A549 (cell line): ENCODE data around the gene OR10K2. TPM values are rescaled to one million over a fixed set of nuclear protein-coding genes. Genes with fewer than 3 reads are reported as not detected.

Source experiments
- ATAC-seq, 2 experiments: fragments of 200-7000 bp in 1 of 2; fragments of >200 bp in 1 of 2; cut with Nextera tagmentation in 1 of 2; cut with Tn5 transposase in 1 of 2; 3 replicates each; pipeline versions ENCODE4 v1.8.0 to v1.9.1; 2018 to 2020; ENCODE audit warnings: mild to moderate bottlenecking in 1 of 2, moderate library complexity in 1 of 2
- CTCF ChIA-PET: fragments of 300-600 bp; sonication (Branson Sonifier 250); formaldehyde crosslinking; extraction: SDS; loops from one replicate; lab custom pipeline; 2021; ENCODE audit warnings: antibody characterized with exemption, inconsistent platforms; lab: Yijun Ruan, JAX
- POLR2A ChIA-PET: fragments of 350-600 bp; formaldehyde crosslinking; extraction: SDS; loops from one replicate; lab custom pipeline; 2021; ENCODE audit warnings: antibody characterized with exemption, inconsistent platforms; lab: Yijun Ruan, JAX
- DNase-seq, 2 experiments: peaks; one replicate each; pipeline versions ENCODE4 v3.0.0 to v3.0.0-alpha.2; 2011 to 2016; ENCODE audit warnings: low read depth in 1 of 2, low spot score in 1 of 2
- FAIRE-seq: peaks from 2 replicates; lab custom pipeline; 2011; peaks lifted over from hg19 to GRCh38; lab: Jason Lieb, UNC
- H3K27ac ChIP-seq, 2 experiments: fragments of >200 bp; sonication (Bioruptor Twin); formaldehyde crosslinking; 3 replicates each; pipeline ENCODE4 v1.5.1; 2016 to 2017
- H3K4me1 ChIP-seq: fragments of >200 bp; sonication (Bioruptor Twin); formaldehyde crosslinking; 3 replicates; pipeline ENCODE4 v1.6.1; 2016
- H3K4me2 ChIP-seq: fragments of >200 bp; sonication (Bioruptor Twin); formaldehyde crosslinking; 3 replicates; pipeline ENCODE4 v1.6.1; 2016
- H3K4me3 ChIP-seq: fragments of >200 bp; sonication (Bioruptor Twin); formaldehyde crosslinking; 3 replicates; pipeline ENCODE4 v1.5.1; 2016
- H3K9me3 ChIP-seq: fragments of >200 bp; sonication (Bioruptor Twin); formaldehyde crosslinking; 3 replicates; pipeline ENCODE4 v1.6.1; 2016
- BHLHE40 ChIP-seq: IDR thresholded peaks from 2 replicates; pipeline ENCODE4 v1.6.1; 2012; ENCODE audit warnings: low read depth, low read length, inconsistent platforms
- CBX2 ChIP-seq: fragments of 200-600 bp; sonication (generic); IDR thresholded peaks from 2 replicates; pipeline ENCODE4 v1.6.1; 2016; ENCODE audit warnings: low read depth, mild to moderate bottlenecking, borderline replicate concordance
- CTCF ChIP-seq: fragments of >200 bp; sonication (Bioruptor Twin); formaldehyde crosslinking; IDR thresholded peaks from 3 replicates; pipeline ENCODE4 v1.5.1; 2016
- EHF ChIP-seq: fragments of 250-450 bp; sonication (Bioruptor Pico); IDR thresholded peaks from 2 replicates; pipeline ENCODE4 v1.5.0; 2020; ENCODE audit warnings: mild to moderate bottlenecking
- EHMT2 ChIP-seq: fragments of 200-600 bp; sonication (generic); IDR thresholded peaks from 2 replicates; pipeline ENCODE4 v1.6.1; 2016; ENCODE audit warnings: antibody characterized with exemption, low read depth, mild to moderate bottlenecking, moderate library complexity
- ESRRA ChIP-seq: fragments of 150-350 bp; IDR thresholded peaks from 2 replicates; pipeline ENCODE4 v1.6.1; 2014; ENCODE audit warnings: mild to moderate bottlenecking, low read length, borderline replicate concordance
- FOSL2 ChIP-seq, 2 experiments: fragments of 450-650 bp in 1 of 2; fragments of >200 bp in 1 of 2; sonication (Bioruptor Twin) in 1 of 2; formaldehyde crosslinking; IDR thresholded peaks; 2 replicates each; pipeline versions ENCODE4 v1.5.0 to v1.6.1; 2016 to 2020; ENCODE audit warnings: mild to moderate bottlenecking in 1 of 2, moderate library complexity in 1 of 2
- GATA3 ChIP-seq: IDR thresholded peaks from 2 replicates; pipeline ENCODE4 v1.6.1; 2012; ENCODE audit warnings: borderline replicate concordance
- HDAC2 ChIP-seq: fragments of 200-600 bp; sonication (generic); IDR thresholded peaks from 2 replicates; pipeline ENCODE4 v1.6.1; 2016
- HMGXB4 ChIP-seq: fragments of 250-450 bp; sonication (Bioruptor Pico); IDR thresholded peaks from 2 replicates; pipeline ENCODE4 v1.5.0; 2021; ENCODE audit warnings: mild to moderate bottlenecking, moderate library complexity, borderline replicate concordance
- HOXB13 ChIP-seq: fragments of 250-450 bp; sonication (Bioruptor Pico); IDR thresholded peaks from 2 replicates; pipeline ENCODE4 v1.5.0; 2020; ENCODE audit warnings: low read depth, mild to moderate bottlenecking, moderate library complexity
- JUNB ChIP-seq: fragments of >200 bp; sonication (Bioruptor Twin); formaldehyde crosslinking; IDR thresholded peaks from 2 replicates; pipeline ENCODE4 v1.6.1; 2016
- KDM1A ChIP-seq: fragments of 200-600 bp; sonication (generic); IDR thresholded peaks from 2 replicates; pipeline ENCODE4 v1.6.1; 2016; ENCODE audit warnings: low read depth, mild to moderate bottlenecking
- MAX ChIP-seq: IDR thresholded peaks from 2 replicates; pipeline ENCODE4 v1.6.1; 2012
- MAZ ChIP-seq: fragments of 150-350 bp; IDR thresholded peaks from 2 replicates; pipeline ENCODE4 v1.6.1; 2014; ENCODE audit warnings: antibody characterized with exemption, low read depth, low read length, borderline replicate concordance
- MYC ChIP-seq: IDR thresholded peaks from 2 replicates; pipeline ENCODE4 v1.6.1; 2012; ENCODE audit warnings: mild to moderate bottlenecking, inconsistent platforms, low read length, improper control_type of control experiment, borderline replicate concordance
- POLR2AphosphoS2 ChIP-seq: conservative IDR thresholded peaks from 2 replicates; pipeline ENCODE4 v1.6.1; 2012; ENCODE audit warnings: low read length, improper control_type of control experiment, inconsistent platforms
- RARB ChIP-seq: fragments of 250-450 bp; sonication (Bioruptor Pico); IDR thresholded peaks from 2 replicates; pipeline ENCODE4 v1.8.0; 2021; ENCODE audit warnings: mild to moderate bottlenecking, moderate library complexity
- RCOR1 ChIP-seq: fragments of 150-350 bp; IDR thresholded peaks from 2 replicates; pipeline ENCODE4 v1.6.1; 2014; ENCODE audit warnings: antibody characterized with exemption, low read length, low read depth
- RFX5 ChIP-seq: fragments of 450-650 bp; IDR thresholded peaks from 2 replicates; pipeline ENCODE4 v1.7.1; 2014; ENCODE audit warnings: antibody characterized with exemption, mild to moderate bottlenecking, moderate library complexity
- SMC3 ChIP-seq: fragments of >200 bp; sonication (Bioruptor Twin); formaldehyde crosslinking; IDR thresholded peaks from 3 replicates; pipeline ENCODE4 v1.6.1; 2018; ENCODE audit warnings: inconsistent platforms
- TP53 ChIP-seq: fragments of 250-450 bp; sonication (Bioruptor Pico); IDR thresholded peaks from 2 replicates; pipeline ENCODE4 v1.5.0; 2021; ENCODE audit warnings: mild to moderate bottlenecking, moderate library complexity
- ZC3H11A ChIP-seq: fragments of 450-650 bp; IDR thresholded peaks from 2 replicates; pipeline ENCODE4 v1.6.1; 2014; ENCODE audit warnings: antibody characterized with exemption, mild to moderate bottlenecking
- ZSCAN20 ChIP-seq: fragments of 250-450 bp; sonication (Bioruptor Pico); IDR thresholded peaks from 2 replicates; pipeline ENCODE4 v1.8.0; 2022; ENCODE audit warnings: mild to moderate bottlenecking, moderate library complexity
- WGBS: methylation state at CpG from one replicate; pipeline ENCODE4 v1.1.6; 2017; ENCODE audit errors: missing lambda C conversion rate; 5-methylcytosine and 5-hydroxymethylcytosine counted together
- polyA plus RNA-seq, 4 experiments: library from polyadenylated mRNA; depleted of rRNA in 3 of 4; stranded (reverse); fragments of >200 nt; fragmentation: RNase III in 1 of 4; extraction: RNeasy Plus Mini Kit Qiagen cat#74134 plus additional on column Dnase treatment in 1 of 4; gene quantifications; 2 replicates in 3 of 4; 3 replicates in 1 of 4; pipeline ENCODE4 v1.2.3, GENCODE V29; 2011 to 2017
- TF ChIP-seq, protein P1 (sequence below): IDR thresholded peaks from 2 replicates; pipeline ENCODE4 v1.6.1; 2012; ENCODE audit warnings: low read depth, borderline replicate concordance

The OR10K2 gene
- polyA plus RNA-seq, 2 of the 4 experiments (the other 2 are of a cell fraction) = not detected

DNA sequence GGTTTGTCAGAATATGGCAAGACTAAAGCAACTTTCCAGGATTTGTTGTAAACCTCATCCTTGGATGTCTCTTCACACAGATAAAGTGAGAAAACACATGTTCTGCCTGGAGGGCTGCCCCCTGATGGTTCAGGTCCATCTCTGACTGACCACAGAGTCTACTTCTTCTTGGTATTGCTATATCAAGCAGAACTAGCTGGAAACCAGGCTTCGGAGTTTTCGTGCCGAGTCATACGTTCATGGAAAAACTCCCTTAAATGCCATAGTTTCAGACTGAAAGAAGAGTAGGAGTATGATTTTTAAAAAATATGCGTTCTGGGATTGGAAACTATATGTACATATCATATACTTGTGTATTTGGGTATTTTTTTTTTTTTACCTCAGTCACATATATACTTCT lies 32.6 kb downstream of the OR10K2 start:
- TF ChIP-seq KDM1A (no peak), FOSL2 (IDR thresholded peaks at IDR 0.05) (no peak), FOSL2 (CRISPR knock-in tag; IDR thresholded peaks at IDR 0.05) (no peak), EHF (CRISPR knock-in tag) (no peak), HDAC2 (no peak), MAZ (no peak), SMC3 (no peak), POLR2AphosphoS2 (no peak), HOXB13 (CRISPR knock-in tag) (no peak), MAX (no peak)
- ChIA-PET POLR2A (no interaction called here), CTCF (no interaction called here)
- 70% methylated on average over 5 of the region's 5 CpGs for WGBS
- DNase-seq (no peak), FAIRE-seq (no peak), ATAC-seq (no peak)
- no peaks in the 10 kb centered on the region for H3K4me1 ChIP-seq
- no peak overlapping the region for H3K27ac ChIP-seq
- no peak overlapping the region for H3K4me3 ChIP-seq
- H3K4me2 ChIP-seq = no peak overlapping the region
- no peaks in the 10 kb centered on the region for H3K9me3 ChIP-seq

DNA sequence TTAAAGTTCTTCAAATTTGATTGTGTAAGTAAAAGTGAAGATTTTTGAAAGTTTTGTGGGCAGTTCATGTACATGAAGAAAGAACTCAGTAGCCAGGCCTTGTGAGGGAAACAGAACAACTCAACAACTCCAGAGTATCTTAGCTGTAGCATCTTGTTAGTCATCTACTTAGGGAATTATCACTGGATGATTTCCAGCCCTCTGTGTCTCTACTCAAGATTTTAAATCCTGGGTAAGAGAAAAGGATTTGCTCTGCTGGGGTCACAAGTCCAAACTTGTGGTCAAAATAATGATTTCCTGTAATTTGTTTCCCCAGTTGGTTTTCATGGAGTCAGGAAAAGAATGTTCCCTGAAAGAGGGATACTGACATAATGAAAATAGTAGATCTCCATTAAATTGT lies 34.9 kb downstream of the OR10K2 start:
- Histone ChIP-seq H3K9me3 (no peaks in the 10 kb centered on the region), H3K4me2 (no peak overlapping the region), H3K27ac (no peak overlapping the region), H3K4me1 (no peaks in the 10 kb centered on the region), H3K4me3 (no peak overlapping the region)
- FAIRE-seq (no peak), DNase-seq (no peak), ATAC-seq (no peak)
- no peak for TF ChIP-seq RARB (CRISPR knock-in tag)
- TF ChIP-seq KDM1A = no peak
- no peak for TF ChIP-seq HOXB13 (CRISPR knock-in tag)
- TF ChIP-seq CBX2 = no peak
- ChIA-PET POLR2A (no interaction called here), CTCF (no interaction called here)

GRCh38 chr1:158390331-158390730 lies 35.7 kb downstream of the OR10K2 start:
- TF ChIP-seq ZSCAN20 (no peak), TP53 (CRISPR knock-in tag) (no peak), EHMT2 (no peak), RCOR1 (no peak), JUNB (no peak), KDM1A (no peak), GATA3 (no peak), HOXB13 (CRISPR knock-in tag) (no peak), ESRRA (no peak), CTCF (no peak), BHLHE40 (no peak), MAX (no peak), MYC (no peak), HMGXB4 (CRISPR knock-in tag) (no peak), RFX5 (no peak), ZC3H11A (no peak), HDAC2 (no peak), SMC3 (no peak)
- TF ChIP-seq, protein P1, sequence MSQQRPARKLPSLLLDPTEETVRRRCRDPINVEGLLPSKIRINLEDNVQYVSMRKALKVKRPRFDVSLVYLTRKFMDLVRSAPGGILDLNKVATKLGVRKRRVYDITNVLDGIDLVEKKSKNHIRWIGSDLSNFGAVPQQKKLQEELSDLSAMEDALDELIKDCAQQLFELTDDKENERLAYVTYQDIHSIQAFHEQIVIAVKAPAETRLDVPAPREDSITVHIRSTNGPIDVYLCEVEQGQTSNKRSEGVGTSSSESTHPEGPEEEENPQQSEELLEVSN = no peak
- no peak overlapping the region for H3K4me3 ChIP-seq
- no peak overlapping the region for H3K4me2 ChIP-seq
- no peak for FAIRE-seq
- H3K4me1 ChIP-seq = no peaks in the 10 kb centered on the region
- DNase-seq = no peak
- H3K9me3 ChIP-seq = no peaks in the 10 kb centered on the region
- ATAC-seq = no peak
- 0% methylated on average over 1 of the region's 1 CpG for WGBS
- no peak overlapping the region for H3K27ac ChIP-seq
- ChIA-PET CTCF (no interaction called here), POLR2A (no interaction called here)
